Measurements from ENCODE around the gene RASD1.

Gene RASD1

GRCh38 chr17:17526369-17526768, 30.2 kb upstream of the RASD1 start:
- no peak for DNase-seq

DNA sequence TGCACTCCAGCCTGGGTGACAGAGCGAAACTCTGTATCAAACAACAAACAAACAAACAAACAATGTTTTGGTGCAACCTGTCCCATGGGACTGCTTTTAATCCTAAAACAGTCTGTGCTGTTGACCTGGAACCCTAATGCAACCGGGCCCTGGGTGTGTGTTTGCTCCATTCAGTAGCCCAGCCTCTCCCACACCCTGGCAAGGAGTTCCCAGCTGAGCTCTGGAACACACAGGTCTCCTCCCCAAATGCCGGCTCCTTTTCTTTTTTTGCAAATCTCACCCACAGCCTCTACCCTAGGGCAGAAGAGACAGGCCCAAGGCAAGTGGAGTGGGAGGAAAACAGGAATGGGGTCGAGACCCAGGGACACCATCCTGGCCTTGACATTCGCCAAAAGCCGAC, 29.8 kb upstream of the RASD1 start:
- no peak for DNase-seq

- no peak for DNase-seq
These were observed 29.1 kb upstream of the RASD1 start for GRCh38 chr17:17525311-17525710.

GRCh38 chr17:17523731-17524490, 27.7 kb upstream of the RASD1 start:
- no peak for DNase-seq

DNA sequence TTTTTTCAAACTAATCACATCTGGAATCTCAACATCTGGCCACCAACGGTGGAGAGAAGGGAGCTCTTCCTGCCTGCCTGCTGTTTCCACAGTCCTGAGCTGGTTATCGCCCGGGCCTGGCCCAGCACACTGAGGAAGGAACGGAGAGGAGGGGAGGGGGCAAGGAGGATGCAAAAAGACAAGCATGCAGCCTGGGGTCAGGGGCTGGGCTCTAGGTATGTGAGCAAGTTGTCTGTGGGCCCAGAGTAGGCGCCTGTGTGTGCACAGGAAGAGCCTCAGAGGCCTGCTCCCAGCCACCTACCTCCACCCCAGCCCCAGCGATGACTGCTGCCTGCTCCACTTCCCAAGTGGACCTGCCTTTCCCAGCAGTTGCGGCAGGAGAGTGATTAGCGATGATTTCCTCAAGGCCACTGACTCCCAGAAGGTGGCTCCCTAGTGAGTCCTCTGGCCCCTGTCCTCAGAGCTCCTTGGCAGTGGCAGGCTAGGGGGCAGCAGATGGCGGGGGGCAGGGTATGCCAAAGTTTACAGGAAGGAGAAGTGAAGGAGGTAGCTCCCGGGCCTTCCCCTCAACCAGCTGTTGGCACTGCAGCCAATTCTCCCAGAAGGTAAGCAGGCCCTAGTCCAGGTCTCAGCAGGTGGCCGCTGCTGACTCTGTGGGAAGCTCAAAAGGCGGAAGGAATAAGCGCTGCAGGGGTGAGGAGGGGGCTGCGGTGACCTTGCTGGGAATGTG, 27.0 kb upstream of the RASD1 start:
- DNase-seq: peak; percentile 52

DNA sequence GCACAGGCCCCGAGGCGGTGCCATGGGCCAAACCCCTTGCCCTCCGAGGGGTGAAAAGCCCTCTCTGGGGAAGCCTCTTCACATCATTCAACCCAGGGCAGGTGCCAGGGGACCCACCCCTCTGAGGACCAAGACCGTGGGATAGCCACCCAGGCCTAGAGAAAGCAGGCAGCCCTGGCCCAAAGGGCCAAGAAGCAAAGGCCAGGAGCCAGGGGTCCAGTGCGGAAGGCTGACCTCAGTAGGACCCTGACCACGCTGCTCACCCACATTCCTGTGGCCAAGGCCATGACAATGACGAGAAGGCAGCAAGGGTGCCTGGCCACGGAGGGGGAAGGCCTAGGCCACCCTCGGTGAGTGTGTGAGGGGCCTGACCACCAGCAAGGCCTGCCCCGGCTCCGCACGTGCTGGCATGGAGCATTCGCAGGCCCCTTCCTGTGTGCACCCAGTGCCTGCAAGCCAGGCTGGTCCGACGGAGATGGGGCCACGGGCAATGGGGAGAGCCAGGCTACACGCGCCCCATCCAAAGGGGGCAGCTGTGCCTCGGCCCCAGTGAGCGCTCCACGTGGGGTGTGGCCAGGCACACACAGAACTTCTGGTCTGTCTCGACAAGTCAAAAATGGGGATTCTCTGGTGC, 24.5 kb upstream of the RASD1 start:
- no peak for DNase-seq

DNA sequence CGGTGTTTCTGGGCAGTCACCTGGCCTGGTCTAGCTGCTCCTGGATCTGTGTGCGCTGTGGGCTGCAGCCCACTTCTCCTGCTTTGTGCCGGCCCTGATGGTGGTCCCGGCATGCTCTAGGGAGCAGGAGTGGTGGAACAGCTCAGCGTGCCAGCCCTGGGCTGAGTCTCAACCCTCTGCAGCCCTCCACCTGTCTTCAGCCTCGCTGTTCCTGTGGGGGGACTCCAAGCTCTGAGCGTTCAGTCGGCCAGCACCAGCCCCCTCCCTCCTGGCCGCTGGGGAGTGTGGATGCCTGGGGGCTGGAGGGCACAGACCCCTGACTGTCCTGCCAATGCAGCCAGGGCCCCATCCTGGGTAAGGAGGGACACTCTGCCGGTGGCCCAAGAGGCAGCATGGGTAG, 23.7 kb upstream of the RASD1 start:
- DNase-seq: no peak

DNA sequence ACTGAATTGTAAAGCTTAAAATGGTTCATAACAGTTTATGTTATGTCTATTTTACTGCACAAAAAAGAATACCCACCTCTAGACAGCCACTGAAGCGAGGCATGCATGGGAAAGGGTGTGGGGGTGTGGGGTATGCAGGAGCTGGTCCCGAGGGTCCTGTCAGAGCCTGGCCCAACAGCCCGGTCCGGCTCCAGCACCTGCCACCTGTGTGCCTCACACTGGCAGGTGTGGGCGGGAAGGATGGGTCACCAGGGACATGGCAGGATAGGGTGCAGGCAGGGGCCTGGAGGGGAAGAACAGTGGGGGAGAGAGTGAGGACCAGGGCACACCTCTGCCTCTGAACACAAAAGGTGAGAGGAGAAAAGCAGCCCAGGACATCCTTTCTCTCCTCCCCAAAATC, 22.8 kb upstream of the RASD1 start:
- DNase-seq: no peak

DNA sequence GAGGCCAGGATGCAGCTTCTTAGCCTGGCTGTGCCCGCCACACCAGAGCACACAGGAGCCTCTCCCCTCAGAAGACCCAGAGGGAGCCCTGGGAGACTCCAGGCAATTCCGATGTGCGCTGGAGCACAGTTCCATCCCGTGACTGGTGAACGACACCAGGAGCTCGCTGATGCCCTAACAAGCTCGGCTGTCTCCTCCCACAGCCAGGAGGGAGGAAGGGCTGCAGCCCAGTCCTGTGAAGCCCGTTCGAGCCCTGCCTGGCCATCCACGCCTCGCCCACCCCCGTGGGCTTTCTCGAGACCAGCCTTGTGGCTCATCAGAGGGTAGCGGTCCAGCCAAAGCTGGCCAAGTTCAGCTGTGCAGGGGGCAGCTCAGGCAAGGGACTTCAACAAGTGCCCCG, 21.8 kb upstream of the RASD1 start:
- DNase-seq: peak; percentile 63

DNA sequence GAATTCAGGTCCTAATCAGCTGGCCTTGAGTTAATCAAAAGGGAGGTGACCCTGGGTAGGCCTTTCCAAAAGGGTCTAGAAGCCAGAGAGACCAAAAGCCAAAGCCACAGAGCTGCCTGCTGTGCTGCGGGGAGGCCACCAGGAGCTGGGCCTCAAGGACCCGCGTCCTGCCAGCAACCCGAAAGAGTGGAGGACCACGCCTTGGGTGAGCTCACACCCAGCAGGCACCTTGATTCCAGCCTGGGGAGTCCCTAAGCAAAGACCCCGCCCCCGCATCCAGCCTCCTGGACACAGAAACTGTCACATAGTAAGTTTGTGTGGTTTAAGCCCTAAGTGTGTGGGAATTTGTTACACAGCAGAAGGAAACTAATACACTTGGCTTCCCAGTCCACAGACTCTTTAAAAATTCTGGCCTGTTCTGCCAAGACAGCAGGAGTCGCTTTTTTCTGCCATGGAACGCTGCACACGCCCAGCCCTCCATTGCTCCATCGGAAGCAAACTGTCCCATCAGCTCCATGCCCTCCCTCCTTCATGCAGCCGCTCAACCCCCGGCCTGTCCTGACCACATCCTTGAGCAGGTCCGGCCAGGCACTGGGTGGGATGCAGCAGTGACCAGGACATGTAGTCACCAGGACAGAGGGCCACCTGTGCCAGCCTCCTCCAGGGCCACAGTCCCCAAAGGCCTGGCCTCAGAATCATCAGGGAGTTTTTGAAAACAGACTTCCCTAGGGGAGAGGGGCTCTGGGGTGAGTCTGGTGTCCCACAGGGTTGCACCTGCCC, 20.9 kb upstream of the RASD1 start:
- DNase-seq: no peak

DNA sequence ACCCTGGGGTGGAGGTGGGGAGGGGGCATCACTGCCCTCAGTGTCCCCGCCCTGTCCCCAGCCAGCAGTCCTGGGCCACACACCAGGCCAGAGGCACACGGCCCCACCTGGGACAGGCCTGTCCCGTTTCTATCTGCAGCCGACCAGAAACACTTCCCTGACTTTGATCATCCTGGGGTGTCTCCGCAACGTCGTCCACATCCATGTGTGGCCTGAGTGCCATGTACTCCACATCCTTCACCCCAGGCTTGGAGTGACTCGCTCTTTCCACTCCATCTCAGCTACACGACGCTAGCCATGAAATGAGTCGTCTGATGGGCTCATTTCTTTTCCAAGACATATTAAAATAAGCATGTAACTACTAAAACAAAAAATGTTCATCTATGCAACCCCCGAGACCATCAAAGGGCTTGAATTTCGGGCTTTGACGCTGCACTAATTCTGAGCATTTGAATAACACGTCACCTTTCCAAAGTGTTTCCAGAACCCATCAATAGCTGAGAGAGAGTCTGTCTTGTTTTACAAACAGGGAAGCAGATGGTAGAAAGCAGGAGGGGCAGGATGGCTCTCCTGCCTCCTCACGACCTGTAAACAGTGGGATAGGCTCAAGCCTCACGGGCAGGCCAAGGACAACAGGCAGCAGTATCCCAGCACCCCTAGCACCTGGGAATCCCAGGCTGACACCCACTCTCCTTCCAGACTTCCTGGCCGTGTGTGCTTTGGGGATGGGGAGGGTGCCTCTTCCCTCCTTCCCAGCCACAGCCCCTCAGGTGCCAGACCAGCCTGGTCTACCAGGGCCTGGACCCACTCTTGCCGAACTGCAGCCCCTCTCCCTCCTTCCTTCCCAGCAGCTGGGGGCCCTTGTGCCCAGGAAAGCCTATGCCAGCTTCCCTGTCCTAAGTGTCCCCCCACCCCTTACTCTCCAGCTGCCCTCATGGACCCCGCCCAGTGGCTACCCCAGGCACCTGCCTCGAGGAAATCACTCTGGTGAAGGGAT, 20.0 kb upstream of the RASD1 start:
- DNase-seq: peak; percentile 53

GRCh38 chr17:17514993-17515933, 19.1 kb upstream of the RASD1 start:
- peak; percentile 89 for DNase-seq

- no peak for DNase-seq
These were observed 18.3 kb upstream of the RASD1 start for GRCh38 chr17:17514361-17514992.

DNA sequence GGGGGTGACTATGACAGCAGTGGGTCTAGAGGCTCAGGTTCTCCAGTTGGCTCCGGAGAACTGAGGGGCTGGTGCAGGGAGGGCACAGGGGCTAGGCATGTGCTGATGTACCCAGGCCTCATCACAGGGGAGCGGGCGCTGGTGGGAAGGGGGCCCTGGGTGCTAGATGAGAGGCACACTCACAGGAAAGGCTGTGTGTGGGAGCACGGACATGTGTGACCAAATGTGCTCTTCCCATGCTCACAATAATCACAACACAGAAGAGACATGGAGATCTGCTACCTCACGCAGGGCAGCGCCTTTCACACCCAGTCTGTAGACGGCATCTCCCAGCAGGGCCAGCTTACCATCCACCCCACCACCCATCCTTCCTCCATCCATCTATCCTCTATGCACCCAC, 17.4 kb upstream of the RASD1 start:
- DNase-seq: no peak

DNA sequence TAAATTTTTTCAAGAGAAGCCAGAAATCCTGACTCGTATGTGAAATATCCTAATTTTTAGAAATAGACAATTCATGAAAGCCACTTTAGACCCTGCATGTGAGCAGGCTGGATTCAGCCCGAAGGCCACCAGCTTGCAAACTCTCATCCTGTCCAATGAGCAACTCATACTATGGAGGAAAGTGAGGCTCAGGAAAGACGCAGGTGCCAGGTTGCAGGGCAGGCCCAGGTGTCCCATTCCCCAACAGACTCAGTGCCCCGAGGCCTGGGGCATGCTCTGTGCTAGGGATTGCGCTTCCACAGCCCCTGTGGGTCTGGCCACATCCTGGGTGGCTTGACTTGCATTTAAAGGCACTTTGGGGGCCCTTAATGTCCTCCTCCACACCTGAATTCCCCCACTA, 16.7 kb upstream of the RASD1 start:
- no peak for DNase-seq

GRCh38 chr17:17511881-17512858, 16.0 kb upstream of the RASD1 start:
- DNase-seq: no peak

- no peak for DNase-seq
These were observed 15.1 kb upstream of the RASD1 start for GRCh38 chr17:17511293-17511741.

DNA sequence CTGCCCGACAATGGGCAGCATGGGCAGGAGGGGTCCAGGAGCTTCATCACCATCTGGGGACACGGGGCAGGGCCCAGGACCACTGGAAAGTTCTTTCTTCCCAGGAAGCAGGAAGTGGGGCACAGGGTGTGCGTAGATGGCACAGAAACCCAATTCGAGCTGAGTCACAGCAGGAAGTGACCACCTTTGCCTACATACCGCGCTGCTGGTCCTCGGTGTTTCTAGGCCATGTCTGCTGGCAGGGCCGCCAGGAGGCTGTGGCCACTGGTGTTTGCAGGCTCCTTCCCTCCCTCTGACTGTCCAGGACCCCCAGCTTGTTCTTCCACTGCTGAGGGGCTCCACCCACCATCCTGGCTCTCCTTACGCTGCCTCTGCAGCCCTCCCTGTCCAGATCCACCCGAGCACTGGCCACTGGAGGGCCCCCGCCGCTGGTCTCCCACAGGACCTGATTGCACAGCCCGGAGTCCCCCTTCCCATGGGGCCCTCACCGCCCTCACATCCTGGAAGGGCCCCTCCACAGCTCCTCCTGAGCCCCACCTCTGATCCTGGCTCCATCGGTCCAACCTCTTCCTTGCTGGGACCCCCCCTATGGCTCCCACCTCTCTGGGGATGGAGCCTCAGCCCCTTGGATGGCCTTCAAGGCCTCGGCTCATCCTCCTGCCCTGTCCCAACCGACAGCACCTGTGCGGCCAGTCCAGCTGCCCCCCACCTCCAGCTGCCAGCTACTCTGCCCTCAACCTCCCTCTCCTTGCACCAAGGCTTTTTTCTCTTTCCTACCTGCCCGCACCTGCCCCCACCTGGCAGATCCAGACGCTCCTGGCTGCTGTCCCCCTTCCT, 14.5 kb upstream of the RASD1 start:
- DNase-seq: peak; percentile 45

Data from eye (tissue), 1 donor.